H7 (cell line): ENCODE measurements around the gene CERS1. TPM values are rescaled to one million over a fixed set of nuclear protein-coding genes. Genes with fewer than 3 reads are reported as not detected.
A peak's percentile ranks its signal among the peaks of the same experiment; 100 is the strongest.
"Not testable (repeated sequence)": the region's sequence is repeated elsewhere in the genome, so short reads cannot be mapped to it uniquely, and the experiment has no call there.

ENCODE experiments used
- DNase-seq: peaks from one replicate; pipeline ENCODE4 v3.0.0; 2012
- H3K27me3 ChIP-seq: 2 replicates; pipeline ENCODE4 v1.6.0; 2011; ENCODE audit warnings: mild to moderate bottlenecking, low read length; ENCODE audit not compliant: control insufficient read depth, insufficient read depth
- H3K36me3 ChIP-seq: replicated peaks from 2 replicates; pipeline ENCODE4 v1.5.1; 2011; ENCODE audit warnings: low read length; ENCODE audit not compliant: control insufficient read depth, insufficient read depth
- H3K4me3 ChIP-seq: 2 replicates; pipeline ENCODE4 v1.5.1; 2011; ENCODE audit warnings: low read depth, mild to moderate bottlenecking, control low read depth, low read length, moderate library complexity; ENCODE audit not compliant: insufficient read depth
- total RNA-seq: library from RNA; depleted of rRNA; stranded (reverse); fragments of >200 nt; shearing (Covaris generic); gene quantifications from 2 replicates; pipeline ENCODE4 v1.2.3, GENCODE V29; 2014

The CERS1 gene
- total RNA-seq, 1 experiment from 2014 or later, result 7.8 TPM

- H3K4me3 ChIP-seq, result no peak overlapping the region
- H3K36me3 ChIP-seq, result no peaks in the 10 kb centered on the region; the same call in none of the 2 replicates
- DNase-seq, result no peak
Observed at GRCh38 chr19:18908917-18909619, 13.1 kb upstream of the CERS1 start.

GRCh38 chr19:18906605-18907519 lies 10.9 kb upstream of the CERS1 start:
- no peak for DNase-seq
- H3K36me3 ChIP-seq, result no peaks in the 10 kb centered on the region; the same call in none of the 2 replicates
- H3K4me3 ChIP-seq, result no peak overlapping the region
- H3K27me3 ChIP-seq, result no peaks in the 10 kb centered on the region

More at GRCh38 chr19:18908917-18909619, 13.1 kb upstream of the CERS1 start:
- no peaks in the 10 kb centered on the region for H3K27me3 ChIP-seq

GRCh38 chr19:18905513-18906236 lies 9.7 kb upstream of the CERS1 start:
- no peak for DNase-seq
- Histone ChIP-seq H3K36me3 (no peaks in the 10 kb centered on the region; the same call in none of the 2 replicates), H3K4me3 (no peak overlapping the region), H3K27me3 (no peaks in the 10 kb centered on the region)

- no peak for DNase-seq
- H3K27me3 ChIP-seq, result no peaks in the 10 kb centered on the region
- no peak overlapping the region for H3K4me3 ChIP-seq
- no peaks in the 10 kb centered on the region; the same call in none of the 2 replicates for H3K36me3 ChIP-seq
Observed at GRCh38 chr19:18905058-18905456, 9.1 kb upstream of the CERS1 start.

- no peak for DNase-seq
- Histone ChIP-seq H3K27me3 (no peaks in the 10 kb centered on the region), H3K36me3 (no peaks in the 10 kb centered on the region; the same call in none of the 2 replicates), H3K4me3 (no peak overlapping the region)
Observed at GRCh38 chr19:18904334-18905057, 8.5 kb upstream of the CERS1 start.

- Histone ChIP-seq H3K4me3 (no peak overlapping the region), H3K36me3 (no peaks in the 10 kb centered on the region; the same call in none of the 2 replicates), H3K27me3 (no peaks in the 10 kb centered on the region)
- no peak for DNase-seq
Observed at GRCh38 chr19:18903156-18904037, 7.4 kb upstream of the CERS1 start.

GRCh38 chr19:18902519-18902918 lies 6.6 kb upstream of the CERS1 start:
- not testable (repeated sequence) for H3K4me3 ChIP-seq, DNase-seq, H3K36me3 ChIP-seq, H3K27me3 ChIP-seq

GRCh38 chr19:18901491-18901890 lies 5.5 kb upstream of the CERS1 start:
- DNase-seq, result no peak
- Histone ChIP-seq H3K36me3 (no peaks in the 10 kb centered on the region; the same call in none of the 2 replicates), H3K4me3 (no peak overlapping the region), H3K27me3 (peaks cover 2% of the 10 kb centered on the region; the same call in 1 of the 2 replicates)

GRCh38 chr19:18900700-18901481 lies 4.9 kb upstream of the CERS1 start:
- no peak overlapping the region for H3K4me3 ChIP-seq
- peaks cover 4% of the 10 kb centered on the region; the same call in 1 of the 2 replicates for H3K27me3 ChIP-seq
- no peaks in the 10 kb centered on the region; the same call in none of the 2 replicates for H3K36me3 ChIP-seq
- DNase-seq, result no peak

GRCh38 chr19:18899624-18900560 lies 3.9 kb upstream of the CERS1 start:
- no peak for DNase-seq
- Histone ChIP-seq H3K27me3 (peaks cover 12% of the 10 kb centered on the region; the same call in 1 of the 2 replicates), H3K36me3 (no peaks in the 10 kb centered on the region; the same call in 1 of the 2 replicates), H3K4me3 (no peak overlapping the region)

GRCh38 chr19:18898607-18899408 lies 2.9 kb upstream of the CERS1 start:
- H3K36me3 ChIP-seq, result no peaks in the 10 kb centered on the region; the same call in 1 of the 2 replicates
- DNase-seq, result peak; percentile 70
- H3K27me3 ChIP-seq, result peaks cover 16% of the 10 kb centered on the region; the same call in 1 of the 2 replicates
- no peak overlapping the region for H3K4me3 ChIP-seq
